ENCODE measurements around the gene SLC38A6.
"Not testable (repeated sequence)": the region's sequence is repeated elsewhere in the genome, so short reads cannot be mapped to it uniquely, and the experiment has no call there.

Gene SLC38A6

GRCh38 chr14:61063461-61063860 is 82.4 kb downstream of the SLC38A6 start:
- no peak for DNase-seq

DNA sequence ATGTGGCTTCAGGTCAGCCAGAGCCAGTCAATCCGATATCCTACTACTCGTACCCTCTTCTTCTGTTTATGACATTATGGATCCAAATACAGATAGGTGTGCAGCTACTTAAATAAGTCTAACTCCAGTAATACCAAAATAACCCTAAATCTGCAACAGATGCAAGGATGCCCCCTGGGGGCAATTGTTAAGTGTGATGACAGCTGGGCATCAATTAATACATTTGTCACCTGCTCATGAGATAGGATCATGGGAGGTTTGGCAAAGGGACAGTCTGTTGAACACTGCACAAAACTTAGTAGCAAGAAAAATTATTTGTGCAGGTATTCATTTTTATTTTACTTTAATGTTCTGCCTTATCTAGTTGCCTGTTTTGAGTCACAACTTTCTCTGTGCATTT is 83.2 kb downstream of the SLC38A6 start:
- no peak for DNase-seq

DNA sequence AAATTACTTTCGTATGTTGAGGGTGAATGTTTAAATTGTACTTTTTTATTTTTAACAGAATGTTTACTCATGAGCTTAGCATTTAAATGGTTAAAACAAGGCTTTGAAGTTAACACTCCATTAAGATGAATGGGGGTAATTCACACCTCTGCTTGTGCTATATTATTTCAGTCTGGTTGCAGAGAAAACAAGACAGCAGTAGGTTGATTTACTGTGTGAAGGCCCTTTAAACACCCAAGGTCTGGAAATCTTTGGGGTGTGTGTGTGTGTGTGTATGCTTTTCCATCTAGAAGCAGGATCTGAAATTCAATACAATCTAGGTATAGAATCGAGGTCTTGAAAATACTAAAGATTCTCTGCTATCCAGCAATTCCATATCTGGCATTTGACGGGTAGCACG is 83.8 kb downstream of the SLC38A6 start:
- DNase-seq = no peak

GRCh38 chr14:61065656-61066055 is 84.6 kb downstream of the SLC38A6 start:
- no peak for DNase-seq

GRCh38 chr14:61072442-61072841 is 91.4 kb downstream of the SLC38A6 start:
- DNase-seq = not testable (repeated sequence)

DNA sequence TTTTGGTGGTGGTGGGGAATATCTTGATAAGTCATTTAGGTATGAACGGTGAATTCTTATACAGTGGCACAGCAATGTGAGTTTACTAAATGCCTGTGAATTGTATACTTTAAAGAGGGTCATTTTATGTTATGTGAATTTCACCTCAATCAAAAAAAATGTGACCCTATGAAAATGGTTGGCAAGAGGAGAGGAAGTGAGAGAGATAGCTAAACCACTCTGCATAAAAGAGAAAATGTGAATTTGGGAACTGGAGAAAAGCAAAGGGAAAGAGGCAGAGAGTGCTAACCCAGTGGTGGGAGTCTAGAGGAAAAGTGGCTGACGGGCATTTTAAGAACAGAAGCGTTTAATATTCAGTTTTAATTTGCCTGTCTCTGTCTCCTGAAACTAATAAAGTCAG is 93.8 kb downstream of the SLC38A6 start:
- DNase-seq = peak; percentile 16

- DNase-seq = peak; percentile 22
Observed at GRCh38 chr14:61076556-61076955, 95.5 kb downstream of the SLC38A6 start.

DNA sequence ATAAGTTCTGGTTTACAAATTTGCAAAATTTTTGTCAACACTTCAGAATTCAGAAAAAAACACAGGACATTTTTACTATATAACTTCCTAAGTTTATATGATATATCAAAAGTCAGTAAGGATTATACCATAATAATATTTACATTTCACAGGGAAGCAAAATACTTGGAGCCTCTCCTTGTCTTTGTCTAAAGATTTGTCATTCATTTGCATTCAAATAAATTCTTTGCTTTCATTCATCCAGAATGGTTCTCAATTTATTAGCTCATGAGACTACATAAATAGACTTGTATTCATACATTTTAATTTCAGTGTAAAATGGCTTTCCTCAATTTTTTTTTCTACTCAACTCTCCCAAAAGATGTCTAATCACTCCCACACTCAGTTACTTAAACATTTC is 96.4 kb downstream of the SLC38A6 start:
- peak; percentile 11 for DNase-seq

DNA sequence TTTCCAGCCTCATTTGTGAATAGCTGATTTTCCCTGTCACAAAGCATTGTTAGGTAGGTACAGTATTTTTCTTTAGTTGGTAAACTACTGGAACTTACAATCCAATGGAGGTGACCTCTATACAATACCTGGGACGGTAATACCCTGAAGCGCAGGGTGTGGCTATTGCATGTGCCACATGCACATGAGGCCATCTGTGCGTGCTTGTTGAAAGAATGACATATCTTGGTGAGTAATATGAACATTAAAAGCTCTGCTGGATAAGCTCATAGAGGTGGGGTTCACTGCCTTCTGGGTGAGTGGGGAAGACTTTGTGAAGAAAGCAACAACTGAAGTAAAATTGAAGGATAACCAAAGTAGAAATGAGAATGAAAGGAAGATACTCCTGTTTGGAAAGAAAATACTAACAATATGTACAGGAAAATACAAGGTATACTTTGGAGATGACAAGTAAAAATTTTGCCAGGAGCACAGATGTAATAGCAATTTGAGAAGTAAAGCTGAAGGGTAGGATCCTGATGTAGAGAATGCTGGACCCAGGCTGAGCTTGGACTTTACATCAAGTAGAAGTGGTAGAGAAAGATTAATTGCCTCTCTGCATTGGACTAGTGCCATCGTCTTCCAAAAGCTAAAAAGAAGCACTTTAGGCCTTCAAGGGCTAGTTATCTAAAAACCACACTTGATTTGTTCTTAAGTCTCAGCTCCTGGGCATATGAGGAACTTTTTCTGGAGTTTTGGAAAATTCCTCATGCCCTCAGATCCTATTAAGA is 97.1 kb downstream of the SLC38A6 start:
- DNase-seq = no peak

GRCh38 chr14:61080591-61081010 is 99.6 kb downstream of the SLC38A6 start:
- DNase-seq = no peak

DNA sequence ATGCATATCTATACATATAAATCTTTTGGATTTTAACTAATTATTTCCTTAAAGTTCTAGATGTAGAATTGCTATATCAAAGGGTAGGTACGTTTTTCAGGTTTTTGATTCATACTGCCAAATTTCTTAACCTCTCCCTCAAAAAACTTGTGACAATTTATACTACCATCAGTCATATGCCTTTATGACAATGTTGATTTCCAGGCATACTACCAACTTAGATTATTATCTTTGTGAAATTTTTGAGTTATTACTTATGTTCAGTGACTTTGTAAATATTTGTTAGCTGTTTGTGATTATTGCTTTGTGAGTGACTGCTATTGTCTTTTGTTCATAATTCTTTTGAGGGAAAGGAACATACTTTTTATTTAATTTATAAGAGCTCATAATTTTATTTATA is 107.0 kb downstream of the SLC38A6 start:
- no peak for DNase-seq

DNA sequence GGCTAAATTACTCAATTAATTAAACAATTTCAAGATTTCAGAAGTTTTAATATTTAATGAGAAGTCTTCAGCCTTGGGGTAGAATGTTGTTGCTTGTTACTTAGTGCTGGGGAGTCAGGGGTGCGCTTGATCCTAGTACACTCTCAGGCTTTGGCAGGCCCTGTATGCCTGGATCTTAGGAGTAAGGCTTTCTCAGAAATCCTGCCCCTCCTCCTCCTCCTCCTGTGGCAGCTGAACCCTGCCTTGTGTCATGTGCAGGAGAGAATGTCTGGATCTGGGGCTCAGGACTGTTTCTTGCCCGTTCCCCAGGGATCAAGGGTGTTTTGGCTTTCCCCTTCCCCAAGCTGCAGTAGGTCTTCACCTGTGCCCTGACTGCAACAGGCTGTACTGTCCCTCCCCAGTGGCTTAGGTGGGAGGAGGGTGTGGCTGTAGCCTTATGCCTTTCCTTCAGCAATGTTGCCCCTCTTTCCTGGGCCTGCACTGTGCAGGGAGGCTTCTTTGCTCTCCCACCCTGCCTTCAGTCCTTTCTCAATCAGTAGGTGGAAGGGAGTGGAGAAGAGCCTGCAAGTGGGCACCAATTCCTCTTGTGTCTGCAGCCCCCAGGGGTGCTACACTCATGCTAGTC is 108.2 kb downstream of the SLC38A6 start:
- no peak for DNase-seq

GRCh38 chr14:61090432-61091216 is 109.6 kb downstream of the SLC38A6 start:
- peak; percentile 81 for DNase-seq

DNA sequence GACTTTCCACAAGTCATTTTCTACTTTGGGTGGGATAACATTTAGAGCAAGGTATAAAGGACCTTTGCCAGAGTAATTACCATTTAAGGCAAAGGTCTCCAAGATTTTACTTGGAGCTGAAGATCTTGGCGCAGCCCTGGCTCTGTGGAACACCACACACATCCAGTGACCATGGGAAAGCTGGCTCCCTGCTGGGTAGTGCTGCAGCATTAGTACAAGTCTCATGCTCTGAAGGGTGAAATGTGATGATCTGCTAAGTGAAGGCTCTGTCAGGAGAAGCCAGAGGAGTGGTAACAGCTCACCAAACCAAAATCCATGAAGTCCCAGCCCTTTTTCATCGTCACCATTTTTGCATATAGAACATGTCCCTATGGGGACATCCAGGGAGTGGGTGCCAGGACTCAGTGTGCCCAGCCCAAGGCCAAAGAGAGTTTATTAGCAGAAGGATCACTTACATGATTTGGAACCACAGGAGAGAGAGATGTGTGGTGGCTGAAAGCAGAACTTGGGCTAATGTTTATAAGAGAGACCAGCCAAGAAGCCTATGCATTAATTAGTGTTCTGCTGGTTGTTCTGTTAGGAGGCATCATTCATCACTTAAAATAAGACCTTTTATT is 110.7 kb downstream of the SLC38A6 start:
- no peak for DNase-seq

DNA sequence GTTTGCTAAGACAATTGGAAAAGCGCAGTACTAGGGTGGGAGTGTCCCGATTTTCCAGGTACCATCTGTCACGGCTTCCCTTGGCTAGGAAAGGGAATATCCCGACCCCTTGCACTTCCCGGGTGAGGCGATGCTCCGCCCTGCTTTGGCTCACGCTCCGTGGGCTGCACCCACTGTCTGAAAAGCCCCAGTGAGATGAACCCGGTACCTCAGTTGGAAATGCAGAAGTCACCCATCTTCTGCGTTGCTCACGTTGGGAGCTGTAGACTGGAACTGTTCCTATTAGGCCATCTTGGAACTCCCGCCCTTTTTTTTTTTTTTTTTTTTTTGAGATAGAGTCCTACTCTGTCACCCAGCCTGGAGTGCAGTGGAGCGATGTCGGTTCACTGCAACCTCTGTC is 117.1 kb downstream of the SLC38A6 start:
- DNase-seq = not testable (repeated sequence)

DNA sequence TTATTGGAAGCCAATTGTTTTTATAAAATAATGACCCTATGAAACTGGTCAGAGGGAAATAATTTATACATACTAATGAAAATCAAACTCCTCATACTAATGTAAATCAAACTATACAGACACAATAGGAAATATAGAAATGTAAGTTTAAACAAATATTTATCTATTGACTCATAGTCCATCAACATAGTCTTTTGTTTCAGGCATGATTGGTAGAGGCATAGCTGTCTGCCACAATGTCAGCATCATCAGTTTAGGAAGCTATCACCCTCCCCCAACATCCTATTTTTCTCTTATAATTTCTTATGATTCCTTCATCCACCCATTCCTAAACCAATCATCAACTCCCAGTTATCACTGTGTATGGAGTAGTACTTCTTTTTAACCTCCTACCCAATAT is 117.7 kb downstream of the SLC38A6 start:
- no peak for DNase-seq

DNA sequence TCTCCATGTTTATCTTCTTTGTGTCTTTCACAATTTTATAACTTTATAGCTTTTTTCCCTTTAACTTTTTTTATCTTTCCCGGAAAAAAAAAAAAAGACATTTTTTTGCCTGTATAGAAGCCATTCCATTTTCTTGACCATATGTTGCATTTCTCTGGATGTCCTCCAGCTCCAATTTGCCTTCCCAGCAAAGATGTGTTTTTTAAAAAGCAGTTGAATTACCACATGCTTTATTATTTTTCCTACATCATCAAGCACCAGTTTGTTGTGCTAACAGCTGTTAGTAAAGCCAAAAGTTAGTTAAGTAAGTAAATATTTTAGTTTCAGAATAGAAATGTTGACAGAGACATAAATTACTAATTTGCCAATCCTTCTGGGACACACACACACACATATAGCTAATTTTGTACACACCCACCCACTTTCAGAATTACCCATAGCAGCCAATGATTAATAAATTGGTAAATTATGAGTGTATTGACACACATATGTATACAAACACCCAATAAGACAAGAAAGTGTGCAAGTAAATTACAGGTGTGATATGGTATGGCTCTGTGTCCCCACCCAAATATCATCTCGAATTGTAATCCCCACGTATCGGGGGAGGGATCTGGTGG is 118.3 kb downstream of the SLC38A6 start:
- no peak for DNase-seq

DNA sequence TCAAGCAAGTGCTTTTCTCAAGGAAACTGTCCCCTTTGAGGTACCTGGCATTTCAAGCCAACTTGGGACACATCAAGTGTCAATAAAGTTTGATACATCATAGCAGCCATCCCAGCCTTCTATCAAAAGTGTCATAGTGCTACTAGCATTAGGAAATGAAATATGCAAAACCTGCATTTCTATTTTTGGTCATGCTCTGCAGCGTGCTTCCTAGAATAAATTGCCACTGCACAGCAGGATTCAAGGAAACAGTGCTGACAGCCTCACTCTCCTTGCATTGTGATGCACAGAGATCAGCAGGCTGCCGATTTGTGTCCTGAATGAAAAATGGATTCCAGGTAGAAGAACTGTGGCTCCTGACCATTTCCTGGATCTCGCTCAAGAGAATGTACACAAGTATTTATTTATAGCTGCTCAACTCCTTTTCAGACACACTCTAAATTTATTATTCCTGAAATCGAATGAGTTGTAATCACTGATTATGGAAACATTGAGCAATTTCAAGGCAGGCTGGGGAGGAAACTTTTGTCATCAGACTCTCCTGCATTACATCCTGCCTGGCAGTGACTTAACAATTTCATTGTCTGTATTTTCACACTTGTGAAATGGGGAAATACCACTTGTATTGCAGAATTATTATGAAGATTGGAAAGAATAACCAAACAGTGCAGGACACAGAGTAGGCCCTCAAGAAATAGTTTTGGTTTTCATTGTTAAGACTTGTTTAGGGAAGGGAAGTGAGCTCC is 120.9 kb downstream of the SLC38A6 start:
- peak; percentile 97 for DNase-seq

Measured in inflammatory macrophage treated with lipopolysaccharide for 4 hours (primary cell).